ENCODE results near the gene PPM1M.

DNA sequence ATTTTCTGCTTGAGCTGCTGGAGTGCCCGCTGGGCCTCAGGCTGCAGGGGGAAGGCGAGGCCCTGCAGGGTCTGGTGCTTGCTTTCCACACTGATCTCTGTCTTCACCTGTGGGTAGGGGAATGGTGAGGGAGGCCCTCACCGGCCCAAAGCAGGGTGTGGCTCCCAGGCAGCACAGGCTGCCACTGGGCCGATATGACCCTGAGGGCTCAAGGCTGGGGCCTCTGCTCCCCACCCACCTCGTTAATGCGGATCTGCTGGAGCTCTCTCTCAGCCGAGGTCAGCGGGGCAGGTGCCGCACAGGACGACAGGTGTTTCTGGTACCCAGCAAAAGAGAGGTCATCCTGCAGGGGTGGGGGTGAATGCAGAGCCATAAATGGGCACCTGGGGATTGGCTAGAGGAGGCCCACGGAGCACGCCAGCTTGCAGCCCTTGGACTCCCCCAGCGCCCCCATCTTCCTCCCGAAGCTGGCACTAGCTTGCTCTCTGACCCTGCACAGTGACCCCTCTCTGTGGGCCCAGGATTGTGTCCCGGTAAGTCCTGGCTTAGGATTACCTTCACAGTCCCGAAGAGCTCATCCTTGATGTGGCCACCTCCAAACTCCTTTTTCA, 14.6 kb upstream of the PPM1M start:
- TF ChIP-seq, protein P1, sequence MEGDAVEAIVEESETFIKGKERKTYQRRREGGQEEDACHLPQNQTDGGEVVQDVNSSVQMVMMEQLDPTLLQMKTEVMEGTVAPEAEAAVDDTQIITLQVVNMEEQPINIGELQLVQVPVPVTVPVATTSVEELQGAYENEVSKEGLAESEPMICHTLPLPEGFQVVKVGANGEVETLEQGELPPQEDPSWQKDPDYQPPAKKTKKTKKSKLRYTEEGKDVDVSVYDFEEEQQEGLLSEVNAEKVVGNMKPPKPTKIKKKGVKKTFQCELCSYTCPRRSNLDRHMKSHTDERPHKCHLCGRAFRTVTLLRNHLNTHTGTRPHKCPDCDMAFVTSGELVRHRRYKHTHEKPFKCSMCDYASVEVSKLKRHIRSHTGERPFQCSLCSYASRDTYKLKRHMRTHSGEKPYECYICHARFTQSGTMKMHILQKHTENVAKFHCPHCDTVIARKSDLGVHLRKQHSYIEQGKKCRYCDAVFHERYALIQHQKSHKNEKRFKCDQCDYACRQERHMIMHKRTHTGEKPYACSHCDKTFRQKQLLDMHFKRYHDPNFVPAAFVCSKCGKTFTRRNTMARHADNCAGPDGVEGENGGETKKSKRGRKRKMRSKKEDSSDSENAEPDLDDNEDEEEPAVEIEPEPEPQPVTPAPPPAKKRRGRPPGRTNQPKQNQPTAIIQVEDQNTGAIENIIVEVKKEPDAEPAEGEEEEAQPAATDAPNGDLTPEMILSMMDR (IDR thresholded peaks at IDR 0.05; ENCODE audit: poor library complexity) = no peak
- TF ChIP-seq EZH2phosphoT487 (IDR thresholded peaks at IDR 0.05; ENCODE audit: low read depth, severe bottlenecking, unreplicated experiment) (no peak), EZH2 (IDR thresholded peaks at IDR 0.05; ENCODE audit: borderline replicate concordance) (no peak)
